ENCODE data around the gene IRF6. TPM values are rescaled to one million over a fixed set of nuclear protein-coding genes. Genes with fewer than 3 reads are reported as not detected.
A peak's percentile ranks its signal among the peaks of the same experiment; 100 is the strongest.

Gene IRF6
- polyA plus RNA-seq, 3 donors, result 16.4 to 20.6 (median 17.6) TPM

- no peak for DNase-seq
Observed at GRCh38 chr1:209767096-209767495, 38.8 kb downstream of the IRF6 start.

GRCh38 chr1:209766051-209766450 lies 39.9 kb downstream of the IRF6 start:
- no peak for DNase-seq

- no peak for DNase-seq
Observed at GRCh38 chr1:209761011-209761635, 44.8 kb downstream of the IRF6 start.

- DNase-seq, result no peak
Observed at GRCh38 chr1:209759829-209760359, 46.0 kb downstream of the IRF6 start.

GRCh38 chr1:209758400-209758799 lies 47.5 kb downstream of the IRF6 start:
- no peak for DNase-seq

- DNase-seq, result no peak
Observed at GRCh38 chr1:209756615-209757445, 49.1 kb downstream of the IRF6 start.

GRCh38 chr1:209755926-209756614 lies 49.9 kb downstream of the IRF6 start, which contains the start of gene TRAF3IP3:
TSS of gene TRAF3IP3 (plus strand) at chr1:209756053. CDS start at chr1:209760040, 3,987 bp downstream.
- DNase-seq, result no peak

GRCh38 chr1:209755256-209755655 lies 50.7 kb downstream of the IRF6 start:
- DNase-seq, result no peak

GRCh38 chr1:209752890-209753289 lies 53.1 kb downstream of the IRF6 start:
- DNase-seq, result no peak

- DNase-seq, result no peak
Observed at GRCh38 chr1:209751627-209752231, 54.2 kb downstream of the IRF6 start.

- DNase-seq, result no peak
Observed at GRCh38 chr1:209749670-209750323, 56.1 kb downstream of the IRF6 start.

GRCh38 chr1:209749205-209749604 lies 56.7 kb downstream of the IRF6 start:
- DNase-seq, result no peak

- no peak for DNase-seq
Observed at GRCh38 chr1:209748620-209749019, 57.3 kb downstream of the IRF6 start.

- DNase-seq, result peak; percentile 80
Observed at GRCh38 chr1:209747580-209748262, 58.2 kb downstream of the IRF6 start.

GRCh38 chr1:209746451-209747165 lies 59.3 kb downstream of the IRF6 start:
- no peak for DNase-seq

- DNase-seq, result no peak
Observed at GRCh38 chr1:209743145-209743482, 62.8 kb downstream of the IRF6 start.

GRCh38 chr1:209742409-209743144 lies 63.4 kb downstream of the IRF6 start:
- no peak for DNase-seq

- DNase-seq, result no peak
Observed at GRCh38 chr1:209741889-209742288, 64.1 kb downstream of the IRF6 start.

- DNase-seq, result no peak
Observed at GRCh38 chr1:209741193-209741592, 64.7 kb downstream of the IRF6 start.

- DNase-seq, result no peak
Observed at GRCh38 chr1:209738270-209738669, 67.7 kb downstream of the IRF6 start.

All from renal pelvis (tissue), 4 donors.